HG03520 (cell line): ENCODE measurements around the gene LRRIQ3.
"Not testable (repeated sequence)": the region's sequence is repeated elsewhere in the genome, so short reads cannot be mapped to it uniquely, and the experiment has no call there.

ENCODE experiments used
- ATAC-seq: cut with Tn5 transposase; IDR thresholded peaks from one replicate; pipeline ENCODE4 v1.9.1; 2021; ENCODE audit warnings: mild to moderate bottlenecking, moderate library complexity; ENCODE audit not compliant: unreplicated experiment

The LRRIQ3 gene

DNA sequence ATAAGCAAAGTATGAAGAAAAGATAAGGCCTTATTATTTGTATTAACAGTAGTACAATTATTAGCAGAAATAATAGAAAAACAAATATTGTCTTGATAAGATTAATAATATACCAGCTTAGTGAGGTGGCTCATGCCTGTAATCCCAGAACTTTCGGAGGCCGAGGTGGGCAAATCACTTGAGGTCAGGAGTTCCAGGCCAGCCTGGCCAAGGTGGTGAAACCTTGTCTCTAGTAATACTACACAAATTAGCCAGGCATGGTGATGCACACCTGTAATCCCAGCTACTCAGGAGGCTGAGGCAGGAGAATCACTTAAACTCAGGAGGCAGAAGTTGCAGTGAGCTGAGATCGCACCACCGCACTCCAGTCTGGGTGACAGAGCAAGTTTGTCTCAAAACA lies 80.6 kb downstream of the LRRIQ3 start:
- ATAC-seq, result not testable (repeated sequence)

DNA sequence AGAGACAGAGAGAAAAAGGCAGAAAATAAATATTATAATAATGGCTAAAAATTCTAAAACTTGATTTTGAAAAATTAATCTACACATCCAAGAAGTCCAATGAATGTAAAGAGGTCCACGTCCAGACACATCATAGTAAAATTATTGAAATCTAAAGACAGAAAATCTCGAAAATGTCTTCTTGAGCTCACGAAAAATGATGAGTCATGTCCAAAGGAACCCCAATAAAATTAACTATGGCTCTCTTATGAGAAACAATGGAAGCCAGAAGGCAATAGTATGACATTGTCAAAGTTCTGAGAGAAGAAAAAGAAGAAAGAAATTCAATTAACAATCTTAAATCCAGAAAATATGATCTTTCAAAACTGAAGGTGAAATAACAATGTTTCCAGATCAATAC lies 84.6 kb downstream of the LRRIQ3 start:
- no peak for ATAC-seq

DNA sequence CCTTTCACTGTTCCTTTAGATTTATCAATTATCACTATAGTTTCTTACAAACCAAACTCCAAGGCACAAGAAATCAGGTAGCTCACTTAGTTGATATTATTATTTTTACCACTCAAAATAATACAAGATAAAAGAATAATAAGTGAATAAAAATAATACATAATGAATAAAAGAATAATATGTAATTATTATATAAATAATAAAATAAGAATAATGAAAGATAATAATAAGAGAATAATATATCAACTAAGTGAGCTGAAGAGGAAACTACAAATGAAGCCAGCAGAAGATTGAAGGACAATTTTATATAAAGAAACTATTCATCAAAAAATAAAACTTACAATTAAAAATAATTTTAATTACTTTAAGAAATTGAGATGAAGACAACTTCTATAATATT lies 90.6 kb downstream of the LRRIQ3 start:
- no peak for ATAC-seq

DNA sequence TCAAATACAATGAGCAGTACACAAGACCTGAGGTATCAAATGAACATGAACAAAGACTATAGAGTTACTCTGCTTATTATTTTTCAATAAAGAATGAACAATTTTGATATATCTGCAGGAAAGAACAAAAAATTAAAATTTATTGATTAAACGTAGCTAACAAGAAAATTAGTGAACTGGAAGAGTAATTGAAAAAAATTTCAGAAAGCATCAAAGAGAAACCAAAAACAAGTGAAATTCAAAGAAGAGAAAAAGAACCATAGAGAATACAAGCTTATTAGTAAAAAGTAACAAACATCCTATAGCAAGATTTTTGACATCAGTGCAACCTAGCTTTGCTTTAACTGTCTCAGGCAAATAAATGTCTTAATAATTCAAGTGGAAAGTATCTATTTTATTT lies 106.6 kb downstream of the LRRIQ3 start:
- ATAC-seq, result no peak

DNA sequence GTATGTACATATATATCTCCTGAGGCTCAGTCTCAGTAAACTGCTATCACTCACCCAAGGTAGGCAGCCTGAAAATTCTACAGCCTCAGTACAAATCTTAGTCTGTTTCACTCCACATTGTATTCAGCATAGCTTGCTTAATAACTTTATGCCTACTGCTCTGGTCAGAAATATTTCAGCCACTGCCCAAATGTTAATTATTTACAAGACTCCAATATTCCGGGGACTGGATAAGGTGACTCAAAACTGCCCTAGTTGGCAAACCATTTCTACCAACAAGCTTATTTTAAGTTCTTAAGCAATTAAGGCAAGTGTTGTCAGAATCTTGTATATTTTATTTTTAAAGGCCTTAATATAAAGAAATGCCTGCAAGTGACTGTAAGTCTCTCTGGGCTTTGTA lies 114.8 kb downstream of the LRRIQ3 start:
- no peak for ATAC-seq

DNA sequence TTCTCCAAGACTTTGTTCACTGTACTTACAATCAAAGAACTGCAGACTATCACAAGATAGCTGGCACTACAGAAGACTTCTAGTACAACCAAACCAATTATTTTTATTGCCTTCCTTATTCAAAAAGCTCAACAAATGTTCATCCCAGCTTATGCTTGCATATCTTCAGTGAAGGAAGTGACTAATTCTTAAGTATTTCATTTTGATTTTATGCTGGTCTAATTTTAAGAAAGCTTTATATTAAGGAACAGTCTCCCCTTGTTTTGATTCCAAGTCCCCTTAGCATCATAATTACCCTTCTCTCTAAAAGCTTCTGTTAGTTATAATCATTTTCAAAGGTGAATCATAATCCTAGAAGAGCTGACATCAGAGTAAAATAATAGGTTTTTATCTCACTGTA lies 132.9 kb downstream of the LRRIQ3 start:
- no peak for ATAC-seq

DNA sequence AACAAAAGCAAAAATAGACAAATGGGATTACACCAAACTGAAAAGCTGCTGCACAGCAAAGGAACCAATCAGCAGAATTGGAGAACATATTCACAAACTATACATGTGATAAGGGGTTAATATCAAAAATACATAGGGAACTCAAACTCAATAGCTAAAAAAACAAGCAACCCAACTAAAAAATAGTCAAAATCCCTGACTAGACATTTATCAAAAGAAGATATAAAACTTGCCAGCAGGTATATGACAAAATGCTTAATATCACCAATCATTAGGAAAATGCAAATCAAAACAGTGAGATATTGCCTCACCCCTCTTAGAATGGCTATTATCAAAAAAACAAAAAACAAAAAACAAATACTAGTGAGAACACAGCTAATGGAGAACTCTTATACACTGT lies 140.3 kb downstream of the LRRIQ3 start:
- no peak for ATAC-seq

DNA sequence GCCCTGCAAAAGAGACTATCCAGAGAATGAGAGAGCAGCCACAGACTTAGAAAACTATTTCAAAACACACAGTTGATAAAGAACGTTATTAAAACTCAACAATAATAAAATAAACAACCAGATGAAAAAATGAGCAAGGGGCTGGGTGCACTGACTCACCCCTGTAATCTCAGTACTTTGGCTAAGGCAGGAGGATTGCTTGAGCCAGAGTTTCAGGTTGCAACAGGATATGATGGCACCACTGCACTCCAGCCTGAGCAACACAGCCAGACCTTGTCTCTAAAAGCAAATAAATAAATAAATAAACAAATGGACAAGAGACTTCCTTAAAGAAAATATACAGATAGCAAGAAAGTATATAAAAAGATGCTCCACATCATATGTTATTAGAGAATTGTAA lies 144.6 kb downstream of the LRRIQ3 start:
- no peak for ATAC-seq

DNA sequence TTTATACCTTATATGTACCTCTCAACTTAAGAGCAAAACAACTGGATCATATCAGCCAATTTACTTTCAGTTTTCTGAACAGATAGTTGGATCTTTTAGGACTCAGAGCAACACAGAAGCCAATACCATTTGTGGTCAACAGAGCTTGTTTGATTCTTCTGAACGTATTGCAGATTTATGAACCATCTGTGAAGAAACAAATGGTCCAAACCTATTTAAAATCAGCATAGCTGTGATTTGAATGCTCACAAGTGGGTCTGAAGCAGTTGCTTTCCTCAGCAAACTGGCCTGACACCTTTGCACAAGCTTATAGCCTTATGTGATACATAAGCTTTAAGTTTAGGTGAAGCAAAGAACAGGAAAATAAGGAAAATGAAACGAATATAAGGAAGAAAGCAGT lies 147.6 kb downstream of the LRRIQ3 start:
- ATAC-seq, result no peak

DNA sequence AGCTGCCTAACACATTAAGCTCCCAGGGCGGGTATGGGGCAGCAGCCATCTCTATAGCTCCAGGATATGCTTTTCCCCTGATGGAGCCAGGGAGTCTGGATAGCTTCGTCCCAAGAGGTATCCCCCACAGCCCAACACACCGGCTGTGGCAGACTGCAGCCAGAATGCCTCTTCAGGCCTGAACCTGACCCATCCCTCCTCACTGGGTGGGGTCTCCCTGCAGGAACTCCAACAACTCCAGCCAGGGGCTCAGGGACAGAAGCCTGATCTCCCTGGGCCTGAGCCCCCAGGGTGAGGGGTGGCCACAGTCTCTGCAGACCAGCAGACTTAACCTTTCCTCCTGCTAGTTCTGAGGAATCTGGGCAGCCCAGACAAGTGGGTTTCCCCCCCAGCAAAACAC lies 159.9 kb downstream of the LRRIQ3 start:
- no peak for ATAC-seq

DNA sequence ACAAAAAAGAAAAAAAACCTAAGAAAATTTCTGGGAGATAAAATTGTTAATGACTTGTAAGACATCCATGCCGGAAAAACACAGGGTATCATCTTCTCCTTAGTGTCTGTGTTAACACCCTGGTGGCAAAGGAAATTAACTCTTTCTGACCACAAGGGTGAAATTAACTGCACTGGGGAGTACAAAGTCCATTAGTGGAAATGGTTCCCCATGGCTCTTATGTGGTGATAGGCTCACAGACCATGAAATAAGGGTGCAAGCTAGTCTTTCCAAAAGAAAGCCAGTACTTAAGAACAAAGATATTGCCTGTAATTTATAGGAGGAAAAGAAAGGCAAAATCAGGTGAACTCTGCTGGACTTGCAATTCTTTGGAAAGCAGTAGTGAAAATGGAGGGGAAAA lies 185.4 kb downstream of the LRRIQ3 start:
- no peak for ATAC-seq

DNA sequence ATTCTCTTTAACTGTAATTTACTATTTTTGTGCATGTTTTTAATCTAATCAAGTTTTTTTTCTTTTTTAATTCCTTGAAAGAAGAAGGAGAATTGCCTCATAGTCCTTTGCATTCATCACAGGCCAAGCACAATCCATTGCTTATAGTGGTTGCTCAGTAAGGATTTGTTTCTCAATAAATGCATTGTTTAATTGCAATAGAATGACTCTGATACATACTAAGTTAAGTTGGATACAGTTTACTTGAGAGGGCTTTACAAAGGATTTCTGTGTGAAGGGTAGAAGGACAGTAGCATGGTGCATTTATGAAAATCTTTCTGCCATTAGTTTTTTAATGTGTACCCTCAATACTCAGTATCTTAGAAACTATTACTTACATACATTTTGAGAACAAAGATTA lies 186.2 kb downstream of the LRRIQ3 start:
- ATAC-seq, result no peak

DNA sequence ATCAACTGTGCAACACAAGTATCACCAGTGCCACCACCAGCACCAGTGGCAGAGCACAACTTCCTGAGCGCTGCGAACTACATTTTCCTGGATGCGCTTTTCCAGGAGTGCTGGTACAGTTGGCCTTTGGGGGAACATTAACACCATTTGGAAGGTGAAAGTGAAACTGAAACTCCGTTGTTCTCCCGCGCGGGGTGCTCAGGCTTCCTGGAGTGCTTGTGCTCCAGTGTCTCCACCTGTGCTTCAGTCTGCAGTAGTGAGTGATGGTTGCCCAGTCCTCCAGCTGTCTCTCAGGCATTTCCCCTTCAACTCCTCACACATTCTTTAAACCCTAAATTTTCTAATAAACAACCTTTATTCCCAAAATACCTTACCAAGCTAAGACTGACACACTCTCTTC lies 187.8 kb downstream of the LRRIQ3 start:
- no peak for ATAC-seq

DNA sequence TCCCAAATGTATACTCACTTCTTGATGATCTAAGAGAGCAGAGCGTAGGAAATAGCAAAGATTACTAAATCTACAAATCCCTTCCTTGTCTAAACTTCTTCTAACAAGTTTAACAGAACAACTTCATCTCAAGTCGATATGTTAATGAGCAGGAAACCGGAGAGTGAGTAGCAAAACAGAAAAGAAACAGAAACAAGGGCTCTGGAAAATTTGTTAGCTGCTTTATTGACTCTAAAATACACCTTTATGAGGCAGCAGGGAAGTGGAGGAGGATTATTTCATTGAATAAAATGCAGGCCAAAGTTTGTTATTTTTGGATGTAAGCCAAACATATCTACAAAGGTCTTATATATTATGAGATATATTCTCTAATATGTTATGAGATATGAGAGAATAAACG lies 192.4 kb downstream of the LRRIQ3 start:
- ATAC-seq, result no peak

DNA sequence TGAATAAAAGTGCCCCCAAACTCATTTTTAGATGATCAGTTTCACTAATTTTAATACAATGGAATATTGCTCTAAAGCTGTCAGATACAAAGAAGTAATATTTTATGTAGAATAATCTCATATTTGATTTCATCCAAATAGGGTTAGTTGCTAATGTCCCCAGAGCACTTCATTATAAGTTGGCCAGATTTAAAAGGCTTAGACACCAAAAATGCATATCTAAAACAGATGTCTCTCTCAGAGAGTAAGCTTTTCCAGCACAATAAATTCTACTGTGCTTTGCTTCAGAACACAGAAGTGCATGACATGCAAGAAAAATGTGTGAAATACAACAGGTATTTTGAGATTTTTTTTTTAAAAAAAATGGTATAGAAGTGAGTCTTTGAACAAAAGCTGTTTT lies 194.2 kb downstream of the LRRIQ3 start:
- no peak for ATAC-seq

DNA sequence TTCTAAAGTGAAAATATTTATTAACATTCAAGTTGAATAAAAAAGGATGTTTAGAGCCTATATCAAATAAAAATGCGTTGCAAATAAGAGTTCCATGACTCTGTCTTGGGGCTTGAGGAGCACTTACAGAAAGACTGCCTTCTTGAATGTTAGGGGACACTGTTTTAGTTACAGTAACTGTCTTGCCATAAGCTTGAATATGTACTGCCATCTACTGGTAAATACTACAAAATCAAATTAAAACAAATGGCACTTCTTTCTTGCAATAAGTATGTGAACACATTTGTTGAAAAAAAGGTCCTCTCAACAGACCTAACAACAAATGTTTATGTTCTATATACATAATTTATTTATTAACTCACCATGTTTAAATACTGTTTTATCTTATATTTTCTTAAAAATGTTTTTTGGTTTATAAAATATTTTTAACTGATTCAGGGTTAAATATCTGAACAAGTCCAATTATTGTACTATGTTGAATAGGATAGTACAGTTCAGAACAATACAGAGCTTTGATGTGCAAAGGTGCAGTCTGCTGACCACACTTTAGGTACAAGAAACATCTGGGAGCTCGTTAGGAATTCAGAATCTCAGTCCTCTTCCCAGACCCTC lies 199.5 kb downstream of the LRRIQ3 start:
- ATAC-seq, result no peak

DNA sequence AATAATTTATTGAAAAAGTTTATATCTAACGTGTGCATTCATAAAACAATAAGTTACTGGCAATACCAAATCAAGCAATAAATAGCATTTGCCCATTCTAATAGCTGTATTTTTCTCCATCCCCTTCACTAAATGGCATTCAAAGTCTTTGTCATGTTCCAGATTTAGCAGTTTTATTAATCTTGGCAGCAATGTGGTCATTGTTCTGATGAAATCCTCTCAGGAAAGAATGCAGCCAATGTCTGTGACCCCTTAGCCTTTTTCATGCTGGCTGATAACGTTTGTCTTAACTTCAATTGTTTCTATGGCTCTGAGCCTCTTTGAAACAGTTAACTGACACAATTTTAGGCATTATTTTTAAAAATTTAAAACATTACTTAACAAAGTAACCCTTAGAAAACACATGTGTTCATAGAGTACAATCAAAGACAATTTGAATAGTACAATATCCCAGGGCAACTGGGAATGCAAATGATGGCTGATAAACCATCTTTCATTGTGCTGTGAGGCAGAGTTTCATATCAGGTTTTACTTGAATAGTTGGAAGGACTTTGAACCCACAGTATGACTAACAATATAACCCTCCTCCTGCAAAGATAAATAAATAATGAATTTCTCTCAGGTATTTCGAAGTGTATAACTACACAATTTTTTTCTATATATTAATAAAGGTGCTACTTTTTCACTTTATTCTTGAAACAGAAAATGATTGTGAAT lies 217.5 kb downstream of the LRRIQ3 start:
- ATAC-seq, result no peak

DNA sequence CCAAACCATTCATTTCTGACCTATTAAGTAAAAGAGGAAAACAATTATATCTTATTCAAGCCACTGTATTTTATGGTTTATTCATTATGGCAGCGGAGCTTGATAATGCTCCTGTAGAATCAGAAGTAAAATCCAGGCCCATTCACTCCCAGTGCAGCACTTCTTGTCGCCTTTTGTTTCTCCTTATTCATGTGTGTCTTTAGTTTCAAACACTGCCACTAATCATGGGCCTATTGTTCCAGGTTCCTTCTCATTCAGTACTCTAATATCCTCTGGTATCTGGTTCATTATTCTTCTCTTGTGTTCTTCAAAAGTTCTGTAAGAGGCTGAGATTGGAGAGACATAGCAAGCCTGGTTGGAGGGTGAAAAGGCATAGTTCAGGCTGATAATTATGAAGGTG lies 218.3 kb downstream of the LRRIQ3 start:
- no peak for ATAC-seq

DNA sequence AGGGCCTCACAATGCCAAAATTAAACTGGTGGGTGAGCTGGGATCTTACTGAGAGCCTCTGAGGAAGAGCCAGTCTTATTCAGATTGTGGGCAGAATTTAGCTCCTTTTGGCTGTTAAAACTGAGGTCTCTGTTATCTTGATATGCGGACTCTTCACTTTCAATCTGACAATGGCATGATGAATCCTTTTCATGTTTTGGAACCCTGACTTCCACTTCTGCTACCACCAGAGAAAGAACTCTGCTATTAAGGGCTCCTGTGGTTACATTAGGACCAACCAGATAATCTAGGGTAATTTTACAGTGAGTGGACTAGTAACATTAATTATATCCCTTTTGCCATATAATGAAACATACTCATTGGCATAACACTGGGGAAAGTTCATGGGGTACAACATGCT lies 219.0 kb downstream of the LRRIQ3 start:
- no peak for ATAC-seq
